Mammary epithelial cell (primary cell): Measurements from ENCODE around the gene ORAI3.

Experiments
- EZH2 ChIP-seq: IDR thresholded peaks from 2 replicates; pipeline ENCODE4 v1.6.1; 2012; ENCODE audit warnings: low read length, inconsistent platforms, borderline replicate concordance
- TF ChIP-seq, protein P1 (sequence below), 2 donors: IDR thresholded peaks in 1 of 2; conservative IDR thresholded peaks in 1 of 2; 2 replicates each; pipeline ENCODE4 v1.5.1; 2011 to 2012; ENCODE audit warnings: inconsistent platforms in 2 of 2, low read length in 2 of 2, mild to moderate bottlenecking in 2 of 2, control low read depth in 1 of 2, low read depth in 1 of 2; ENCODE audit not compliant: insufficient read depth in 1 of 2; ENCODE audit errors: extremely low read depth in 1 of 2

DNA sequence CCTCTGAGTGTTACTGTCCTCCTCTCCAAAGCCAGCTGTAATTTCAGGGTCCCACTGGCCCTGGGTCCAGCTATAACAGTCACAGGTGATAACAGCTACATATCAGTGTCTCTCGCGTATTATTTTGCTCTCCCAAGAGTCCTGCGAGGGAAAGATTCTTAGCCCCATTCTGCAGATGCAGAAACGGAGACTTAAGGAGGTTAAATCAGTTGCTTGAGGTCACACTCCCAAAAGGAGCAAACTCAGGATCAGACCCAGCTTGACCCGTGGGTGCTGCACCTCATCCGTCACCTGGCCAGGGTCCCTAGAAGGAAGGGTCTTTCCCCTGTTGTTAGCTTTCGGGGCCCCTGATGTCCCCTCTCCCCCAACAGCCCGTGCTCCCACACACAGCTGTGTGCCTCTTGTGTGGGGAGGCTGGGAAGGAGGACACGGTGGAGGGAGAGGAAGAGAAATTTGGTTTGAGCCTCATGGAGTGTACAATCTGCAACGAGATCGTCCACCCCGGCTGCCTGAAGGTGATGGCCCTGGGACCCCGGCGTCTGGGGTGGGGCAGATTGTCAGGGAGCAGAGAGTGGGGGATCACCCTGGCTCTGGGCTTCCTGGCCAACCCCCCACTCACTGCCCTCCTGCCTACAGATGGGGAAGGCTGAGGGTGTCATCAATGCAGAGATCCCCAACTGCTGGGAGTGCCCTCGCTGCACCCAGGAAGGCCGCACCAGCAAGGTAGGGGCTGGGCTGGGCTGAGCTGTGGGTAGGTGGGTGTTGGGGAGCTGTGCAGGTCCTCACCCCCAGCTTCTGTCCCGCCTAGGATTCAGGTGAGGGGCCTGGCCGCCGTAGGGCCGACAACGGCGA, 21.7 kb upstream of the ORAI3 start:
- TF ChIP-seq, protein P1, sequence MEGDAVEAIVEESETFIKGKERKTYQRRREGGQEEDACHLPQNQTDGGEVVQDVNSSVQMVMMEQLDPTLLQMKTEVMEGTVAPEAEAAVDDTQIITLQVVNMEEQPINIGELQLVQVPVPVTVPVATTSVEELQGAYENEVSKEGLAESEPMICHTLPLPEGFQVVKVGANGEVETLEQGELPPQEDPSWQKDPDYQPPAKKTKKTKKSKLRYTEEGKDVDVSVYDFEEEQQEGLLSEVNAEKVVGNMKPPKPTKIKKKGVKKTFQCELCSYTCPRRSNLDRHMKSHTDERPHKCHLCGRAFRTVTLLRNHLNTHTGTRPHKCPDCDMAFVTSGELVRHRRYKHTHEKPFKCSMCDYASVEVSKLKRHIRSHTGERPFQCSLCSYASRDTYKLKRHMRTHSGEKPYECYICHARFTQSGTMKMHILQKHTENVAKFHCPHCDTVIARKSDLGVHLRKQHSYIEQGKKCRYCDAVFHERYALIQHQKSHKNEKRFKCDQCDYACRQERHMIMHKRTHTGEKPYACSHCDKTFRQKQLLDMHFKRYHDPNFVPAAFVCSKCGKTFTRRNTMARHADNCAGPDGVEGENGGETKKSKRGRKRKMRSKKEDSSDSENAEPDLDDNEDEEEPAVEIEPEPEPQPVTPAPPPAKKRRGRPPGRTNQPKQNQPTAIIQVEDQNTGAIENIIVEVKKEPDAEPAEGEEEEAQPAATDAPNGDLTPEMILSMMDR (conservative IDR thresholded peaks at IDR 0.05 in 1 of 2, IDR thresholded peaks at IDR 0.05 in 1 of 2; ENCODE audit: extremely low read depth in 1 of 2, insufficient read depth in 1 of 2, low read depth in 1 of 2, low read length in 2 of 2) = no peak
- TF ChIP-seq EZH2 = no peak
